ENCODE data around the gene ELL. TPM values are rescaled to one million over a fixed set of nuclear protein-coding genes. Genes with fewer than 3 reads are reported as not detected.

Gene ELL
- total RNA-seq, 4 donors from 2014 or later = 16.2 to 72.2 (median 18.0) TPM

DNA sequence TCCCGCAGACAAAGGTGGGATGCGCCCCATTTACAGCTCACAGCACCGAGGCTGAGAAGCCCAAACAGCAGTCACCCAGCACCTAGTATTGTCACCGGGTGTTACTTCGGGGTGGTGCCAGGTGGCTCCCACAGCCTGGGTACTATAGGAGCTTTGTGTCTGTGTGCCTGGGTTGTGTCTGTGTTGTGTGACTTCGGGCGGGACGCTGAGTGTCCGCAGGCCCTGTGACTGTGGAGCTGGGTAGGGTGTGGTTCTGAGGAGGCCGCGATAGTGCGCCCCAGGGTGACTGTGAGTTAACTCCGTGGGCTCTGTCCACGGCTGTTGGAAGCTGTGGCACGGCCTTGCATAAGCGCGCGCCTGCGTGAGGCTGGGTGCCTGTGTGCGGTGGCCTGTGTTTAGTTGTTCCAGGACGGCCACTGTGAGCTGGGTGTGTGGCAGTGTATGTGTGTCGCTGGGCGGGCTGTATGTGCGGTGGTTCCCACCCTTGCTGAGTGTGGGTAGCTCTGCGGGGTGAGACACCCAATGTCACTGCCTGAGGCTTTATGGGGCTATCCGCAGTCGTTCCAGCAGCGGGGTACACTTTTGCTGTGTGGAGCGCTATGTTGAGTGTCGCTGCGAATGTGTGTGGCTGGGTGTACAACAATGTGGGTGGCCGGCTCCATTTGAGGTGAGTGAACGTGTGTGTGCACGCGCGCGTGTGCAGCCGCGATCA lies 103.2 kb downstream of the ELL start:
- TF ChIP-seq POLR2AphosphoS5 (IDR thresholded peaks at IDR 0.05) = no peak
- TF ChIP-seq EP300 (IDR thresholded peaks at IDR 0.05; ENCODE audit: low read depth) = no peak
- TF ChIP-seq, protein P1, sequence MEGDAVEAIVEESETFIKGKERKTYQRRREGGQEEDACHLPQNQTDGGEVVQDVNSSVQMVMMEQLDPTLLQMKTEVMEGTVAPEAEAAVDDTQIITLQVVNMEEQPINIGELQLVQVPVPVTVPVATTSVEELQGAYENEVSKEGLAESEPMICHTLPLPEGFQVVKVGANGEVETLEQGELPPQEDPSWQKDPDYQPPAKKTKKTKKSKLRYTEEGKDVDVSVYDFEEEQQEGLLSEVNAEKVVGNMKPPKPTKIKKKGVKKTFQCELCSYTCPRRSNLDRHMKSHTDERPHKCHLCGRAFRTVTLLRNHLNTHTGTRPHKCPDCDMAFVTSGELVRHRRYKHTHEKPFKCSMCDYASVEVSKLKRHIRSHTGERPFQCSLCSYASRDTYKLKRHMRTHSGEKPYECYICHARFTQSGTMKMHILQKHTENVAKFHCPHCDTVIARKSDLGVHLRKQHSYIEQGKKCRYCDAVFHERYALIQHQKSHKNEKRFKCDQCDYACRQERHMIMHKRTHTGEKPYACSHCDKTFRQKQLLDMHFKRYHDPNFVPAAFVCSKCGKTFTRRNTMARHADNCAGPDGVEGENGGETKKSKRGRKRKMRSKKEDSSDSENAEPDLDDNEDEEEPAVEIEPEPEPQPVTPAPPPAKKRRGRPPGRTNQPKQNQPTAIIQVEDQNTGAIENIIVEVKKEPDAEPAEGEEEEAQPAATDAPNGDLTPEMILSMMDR (IDR thresholded peaks at IDR 0.05) = no peak
- peak; percentile 10 for TF ChIP-seq POLR2A (IDR thresholded peaks at IDR 0.05)
- peak overlapping the region; percentile 22 to 89 (median 68) for H3K4me3 ChIP-seq
- no peaks in the 10 kb centered on the region for H3K36me3 ChIP-seq
- in situ Hi-C loops (cut with MboI; ENCODE audit: low pct_ligation_motif_present in 1 of 4, low pct_unique_long_range_greater_than_20kb in 1 of 4, low sequenced_read_pairs in 3 of 4) (loop anchor here in 1 of 4 donors (25.0 kb wide), 1 partner anchor 156 kb away; the partner anchor contains the start of gene IQCN), intact Hi-C loops (cut with DNase I; ENCODE audit: low total_unique reads) (loop anchor here (10.0 kb wide), 2 partner anchors 154 to 214 kb away; partner anchors contain the start of gene RAB3A)
- H3K27ac ChIP-seq = peak overlapping the region; percentile 87 to 92 (median 88)
- peaks cover 24% of the 10 kb centered on the region for H3K27me3 ChIP-seq
- peaks cover 40 to 83% (median 67%) of the 10 kb centered on the region in 4 donors for H3K4me1 ChIP-seq
- H3K9me3 ChIP-seq = no peaks in the 10 kb centered on the region
- 14% methylated on average over 34 of the region's 39 CpGs; no CpG with 5 or more reads in 1 of the 2 donors for WGBS, 2 donors (ENCODE audit: low coverage in 1 of 2)
- peak; percentile 46 for DNase-seq

DNA sequence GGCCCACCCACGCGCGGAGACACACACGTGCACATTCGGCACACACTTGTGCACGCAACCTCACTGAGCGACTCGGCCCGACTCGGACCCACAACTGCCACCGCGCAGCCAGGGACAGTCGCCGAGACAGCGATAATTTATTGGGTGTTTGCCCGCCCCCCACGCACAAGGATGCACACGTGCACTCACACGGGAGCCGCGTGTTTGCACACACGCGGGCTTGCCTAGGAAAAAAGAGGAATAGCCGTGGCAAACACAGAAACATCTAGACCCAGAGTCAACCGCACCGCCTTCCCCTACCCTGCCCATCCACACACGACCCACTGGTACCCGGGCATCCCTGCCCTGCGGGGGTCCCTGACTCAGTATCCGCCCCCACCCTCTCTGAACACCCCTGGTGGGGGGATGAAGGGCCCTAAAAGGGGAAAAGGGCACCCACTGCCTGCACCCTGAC lies 103.8 kb downstream of the ELL start:
- Histone ChIP-seq H3K36me3 (no peaks in the 10 kb centered on the region), H3K4me3 (peak overlapping the region in 2 of 4 donors; percentile 31 to 35), H3K27me3 (peaks cover 24% of the 10 kb centered on the region), H3K4me1 (peaks cover 36 to 77% (median 64%) of the 10 kb centered on the region in 4 donors), H3K9me3 (no peaks in the 10 kb centered on the region), H3K27ac (peak overlapping the region; percentile 87 to 92 (median 88))
- in situ Hi-C loops (cut with MboI; ENCODE audit: low pct_ligation_motif_present in 1 of 4, low pct_unique_long_range_greater_than_20kb in 1 of 4, low sequenced_read_pairs in 3 of 4) (loop anchor here in 1 of 4 donors (25.0 kb wide), 1 partner anchor 156 kb away; the partner anchor contains the start of gene IQCN), intact Hi-C loops (cut with DNase I; ENCODE audit: low total_unique reads) (loop anchor here (10.0 kb wide), 2 partner anchors 153 to 213 kb away; partner anchors contain the start of gene RAB3A)
- TF ChIP-seq, protein P1 (IDR thresholded peaks at IDR 0.05) = no peak
- no peak for TF ChIP-seq POLR2A (IDR thresholded peaks at IDR 0.05)
- TF ChIP-seq EP300 (IDR thresholded peaks at IDR 0.05; ENCODE audit: low read depth) = no peak
- no peak for TF ChIP-seq POLR2AphosphoS5 (IDR thresholded peaks at IDR 0.05)
- DNase-seq = no peak
- WGBS, 2 donors (ENCODE audit: low coverage in 1 of 2) = 11% methylated on average over 18 of the region's 30 CpGs; no CpG with 5 or more reads in 1 of the 2 donors

DNA sequence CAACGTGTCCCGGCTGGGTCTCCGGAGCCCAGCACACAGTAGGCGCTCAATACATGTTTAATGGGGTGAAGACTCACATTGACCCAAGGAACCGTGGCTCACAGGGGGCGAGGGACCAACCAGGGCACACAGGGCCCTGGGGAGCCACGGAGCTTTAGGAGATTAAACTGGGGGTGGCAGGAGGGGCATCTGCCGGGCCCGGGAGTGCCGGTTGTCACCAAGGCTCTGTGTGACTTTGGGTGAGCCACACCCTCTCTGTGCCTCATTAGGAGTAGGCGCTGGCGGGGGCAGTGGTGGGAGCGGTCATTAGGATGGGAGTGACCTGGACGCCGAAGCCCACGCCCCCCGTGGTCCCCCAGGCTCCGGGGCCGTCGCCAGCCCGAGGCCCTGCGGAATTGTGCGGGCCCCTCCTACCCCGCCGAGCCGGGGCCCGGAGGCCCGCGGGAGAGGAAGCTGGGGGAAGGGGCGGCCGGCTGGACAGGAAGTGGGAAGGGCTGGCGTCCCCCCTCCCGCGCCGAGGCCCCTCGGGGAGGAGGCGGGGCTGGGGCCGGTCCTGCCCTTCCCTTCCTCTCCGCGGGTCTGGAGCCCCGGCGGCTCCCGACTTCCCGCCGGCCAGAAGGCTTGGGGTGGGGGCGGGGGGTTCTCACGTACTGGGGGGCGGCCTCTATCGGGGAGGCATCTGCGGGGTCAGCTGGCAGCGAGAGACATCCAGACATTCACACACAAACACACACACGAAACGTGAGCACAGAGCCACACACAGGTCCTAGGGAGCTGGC lies 104.4 kb downstream of the ELL start:
- Histone ChIP-seq H3K27ac (peak overlapping the region; percentile 87 to 92 (median 88)), H3K9me3 (no peaks in the 10 kb centered on the region), H3K4me1 (peaks cover 35 to 72% (median 64%) of the 10 kb centered on the region in 4 donors), H3K4me3 (peak overlapping the region; percentile 15 to 35 (median 24)), H3K36me3 (no peaks in the 10 kb centered on the region), H3K27me3 (peaks cover 24% of the 10 kb centered on the region)
- TF ChIP-seq POLR2A (IDR thresholded peaks at IDR 0.05) (no peak), POLR2AphosphoS5 (IDR thresholded peaks at IDR 0.05) (no peak), EP300 (IDR thresholded peaks at IDR 0.05; ENCODE audit: low read depth) (no peak)
- TF ChIP-seq, protein P1 (IDR thresholded peaks at IDR 0.05) = no peak
- 1% methylated on average over 20 of the region's 53 CpGs; no CpG with 5 or more reads in 1 of the 2 donors for WGBS, 2 donors (ENCODE audit: low coverage in 1 of 2)
- DNase-seq = peak; percentile 70
- intact Hi-C loops (cut with DNase I; ENCODE audit: low total_unique reads) = loop anchor here (10.0 kb wide), 2 partner anchors 153 to 213 kb away; partner anchors contain the start of gene RAB3A
- in situ Hi-C loops (cut with MboI; ENCODE audit: low pct_ligation_motif_present in 1 of 4, low pct_unique_long_range_greater_than_20kb in 1 of 4, low sequenced_read_pairs in 3 of 4) = loop anchor here in 1 of 4 donors (25.0 kb wide), 1 partner anchor 155 kb away; the partner anchor contains the start of gene IQCN

Data from transverse colon (tissue), 4 donors.